ENCODE data around the gene PLCZ1. TPM values are rescaled to one million over a fixed set of nuclear protein-coding genes. Genes with fewer than 3 reads are reported as not detected.
"Not testable (repeated sequence)": the region's sequence is repeated elsewhere in the genome, so short reads cannot be mapped to it uniquely, and the experiment has no call there.

Gene PLCZ1
- total RNA-seq, 1 donor from 2014 or later: not detected

GRCh38 chr12:18703321-18703720, 34.5 kb downstream of the PLCZ1 start:
- Mint-ChIP-seq H3K4me1 (ENCODE audit: unreplicated experiment) (no peaks in the 10 kb centered on the region), H3K36me3 (peaks cover 8% of the 10 kb centered on the region), H3K27ac (no peak overlapping the region), H3K4me3 (no peak overlapping the region), H3K9me3 (peaks cover 4% of the 10 kb centered on the region), H3K27me3 (no peaks in the 10 kb centered on the region)
- no peak for DNase-seq (ENCODE audit: extremely low spot score, unreplicated experiment)
- no peak for TF ChIP-seq CTCF (conservative IDR thresholded peaks at IDR 0.05)

GRCh38 chr12:18700271-18700670, 37.5 kb downstream of the PLCZ1 start:
- H3K27me3 Mint-ChIP-seq: no peaks in the 10 kb centered on the region
- H3K4me1 Mint-ChIP-seq (ENCODE audit: unreplicated experiment): no peaks in the 10 kb centered on the region
- H3K36me3 Mint-ChIP-seq: peaks cover 4% of the 10 kb centered on the region
- no peak overlapping the region for H3K4me3 Mint-ChIP-seq
- no peak overlapping the region for H3K27ac Mint-ChIP-seq
- H3K9me3 Mint-ChIP-seq: no peaks in the 10 kb centered on the region
- no peak for DNase-seq (ENCODE audit: extremely low spot score, unreplicated experiment)
- no peak for TF ChIP-seq CTCF (conservative IDR thresholded peaks at IDR 0.05)

- H3K27ac Mint-ChIP-seq: no peak overlapping the region
Observed at GRCh38 chr12:18696971-18697602, 40.7 kb downstream of the PLCZ1 start.

GRCh38 chr12:18693986-18694385, 43.8 kb downstream of the PLCZ1 start:
- not testable (repeated sequence) for H3K4me3 Mint-ChIP-seq; H3K4me1 Mint-ChIP-seq (ENCODE audit: unreplicated experiment); H3K27ac Mint-ChIP-seq; H3K36me3 Mint-ChIP-seq; H3K27me3 Mint-ChIP-seq; H3K9me3 Mint-ChIP-seq; DNase-seq (ENCODE audit: extremely low spot score, unreplicated experiment)

More at GRCh38 chr12:18696971-18697602, 40.7 kb downstream of the PLCZ1 start:
- H3K4me3 Mint-ChIP-seq: no peak overlapping the region
- TF ChIP-seq CTCF (conservative IDR thresholded peaks at IDR 0.05): no peak
- no peaks in the 10 kb centered on the region for H3K4me1 Mint-ChIP-seq (ENCODE audit: unreplicated experiment)
- no peak for DNase-seq (ENCODE audit: extremely low spot score, unreplicated experiment)
- no peaks in the 10 kb centered on the region for H3K9me3 Mint-ChIP-seq
- H3K36me3 Mint-ChIP-seq: no peaks in the 10 kb centered on the region
- no peaks in the 10 kb centered on the region for H3K27me3 Mint-ChIP-seq

GRCh38 chr12:18690653-18691052, 47.2 kb downstream of the PLCZ1 start:
- no peaks in the 10 kb centered on the region for H3K27me3 Mint-ChIP-seq
- DNase-seq (ENCODE audit: extremely low spot score, unreplicated experiment): no peak
- no peaks in the 10 kb centered on the region for H3K36me3 Mint-ChIP-seq
- no peak for TF ChIP-seq CTCF (conservative IDR thresholded peaks at IDR 0.05)
- no peak overlapping the region for H3K4me3 Mint-ChIP-seq
- H3K4me1 Mint-ChIP-seq (ENCODE audit: unreplicated experiment): no peaks in the 10 kb centered on the region
- peaks cover 4% of the 10 kb centered on the region for H3K9me3 Mint-ChIP-seq
- no peak overlapping the region for H3K27ac Mint-ChIP-seq

GRCh38 chr12:18689771-18690170, 48.0 kb downstream of the PLCZ1 start:
- TF ChIP-seq CTCF (conservative IDR thresholded peaks at IDR 0.05): no peak
- Mint-ChIP-seq H3K4me3 (no peak overlapping the region), H3K27me3 (no peaks in the 10 kb centered on the region), H3K9me3 (peaks cover 4% of the 10 kb centered on the region), H3K4me1 (ENCODE audit: unreplicated experiment) (no peaks in the 10 kb centered on the region), H3K27ac (no peak overlapping the region), H3K36me3 (no peaks in the 10 kb centered on the region)
- DNase-seq (ENCODE audit: extremely low spot score, unreplicated experiment): no peak

All from type B pancreatic cell (in vitro differentiated cells).